Activated CD8-positive, alpha-beta T cell treated with anti-CD3 and anti-CD28 coated beads for 36 hours (primary cell): Measurements from ENCODE around the gene NIFK. TPM values are rescaled to one million over a fixed set of nuclear protein-coding genes. Genes with fewer than 3 reads are reported as not detected.
A peak's percentile ranks its signal among the peaks of the same experiment; 100 is the strongest.

Experiments used
- ATAC-seq: fragments of 200-7000 bp; cut with Tn5 transposase; one replicate; pipeline ENCODE4 v1.10.0; 2021; ENCODE audit warnings: mild to moderate bottlenecking, moderate library complexity
- CTCF ChIA-PET: fragments of 350-600 bp; sonication (Branson Sonifier 250); formaldehyde crosslinking; loops from one replicate; lab custom pipeline; 2021; ENCODE audit warnings: antibody characterized with exemption; lab: Charles Lee
- POLR2A ChIA-PET: fragments of 350-600 bp; sonication (Branson Sonifier 250); formaldehyde crosslinking; loops from one replicate; lab custom pipeline; 2021; ENCODE audit warnings: antibody characterized with exemption; lab: Charles Lee
- DNase-seq: peaks from one replicate; pipeline ENCODE4 v3.0.0-alpha.2; 2020
- H3K27ac Mint-ChIP-seq: one replicate; pipeline ENCODE4 v1.8.0; 2021; ENCODE audit warnings: mild to moderate bottlenecking, mixed read lengths
- H3K27me3 Mint-ChIP-seq: one replicate; pipeline ENCODE4 v1.8.0; 2021; ENCODE audit warnings: mixed read lengths
- H3K36me3 Mint-ChIP-seq: one replicate; pipeline ENCODE4 v1.8.0; 2021; ENCODE audit warnings: low read depth, mixed read lengths
- H3K4me1 Mint-ChIP-seq: one replicate; pipeline ENCODE4 v1.8.0; 2021; ENCODE audit warnings: low read depth, mixed read lengths
- H3K4me3 Mint-ChIP-seq: one replicate; pipeline ENCODE4 v1.8.0; 2021; ENCODE audit warnings: mild to moderate bottlenecking, moderate library complexity, mixed read lengths
- H3K9me3 Mint-ChIP-seq: one replicate; pipeline ENCODE4 v1.8.0; 2021; ENCODE audit warnings: mixed read lengths
- intact Hi-C: fragments of 100-400 bp; cut with micrococcal nuclease; formaldehyde crosslinking; loops from one replicate; pipeline ENCODE4 v1.10.0; 2022
- total RNA-seq, 2 experiments: library from RNA; stranded (reverse); gene quantifications; one replicate each; pipeline ENCODE4 v1.2.3, GENCODE V29; 2021
- TF ChIP-seq, protein P1 (sequence below): fragments of 200-600 bp; IDR thresholded peaks from one replicate; pipeline ENCODE4 v1.8.0; 2022; ENCODE audit warnings: antibody characterized with exemption, mild to moderate bottlenecking

NIFK gene
- total RNA-seq, 2 experiments from 2014 or later, result 115 to 134 TPM

DNA sequence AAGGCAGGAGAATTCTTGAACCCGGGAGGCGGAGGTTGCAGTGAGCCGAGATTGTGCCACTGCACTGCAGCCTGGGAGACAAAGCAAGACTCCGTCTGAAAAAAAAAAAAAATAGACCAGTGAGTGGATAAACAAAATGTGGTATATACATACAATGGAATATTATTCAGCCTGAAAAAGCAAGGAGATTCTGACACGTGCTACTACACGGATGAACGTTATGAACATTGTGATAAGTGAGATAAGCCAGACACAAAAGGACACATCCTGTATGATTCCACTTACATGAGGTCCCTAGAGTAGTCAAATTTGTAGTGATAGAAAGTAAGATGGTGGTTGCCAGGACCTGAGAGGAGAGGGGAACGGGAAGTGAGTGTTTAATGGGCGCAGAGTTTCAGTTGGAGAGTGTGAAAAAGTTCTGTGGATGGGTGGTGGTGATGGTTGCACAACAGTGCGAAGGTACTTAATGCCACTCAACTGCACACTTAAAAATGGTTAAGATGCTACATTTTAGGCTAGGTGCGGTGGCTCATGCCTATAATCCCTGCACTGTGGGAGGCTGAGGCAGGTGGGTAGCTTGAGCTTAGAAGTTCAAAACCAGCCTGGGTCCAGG, 38.3 kb downstream of the NIFK start:
- ATAC-seq (no peak), DNase-seq (no peak)
- no peaks in the 10 kb centered on the region for H3K27me3 Mint-ChIP-seq
- H3K4me3 Mint-ChIP-seq, result no peak overlapping the region
- peak overlapping the region; percentile 93 for H3K27ac Mint-ChIP-seq
- H3K4me1 Mint-ChIP-seq, result peaks cover 42% of the 10 kb centered on the region
- ChIA-PET POLR2A (interaction anchor here (1.1 to 4.6 kb wide), 4 partner anchors 48 to 168 kb away, joined by 3 to 38 read pairs (median 18); partner anchors contain the start of genes CLASP1 and RNU4ATAC), CTCF (interaction anchor here (0.7 to 3.8 kb wide), 4 partner anchors 9 to 296 kb away, joined by 3 to 16 read pairs (median 8); partner anchors contain the start of gene RNU4ATAC)
- no peaks in the 10 kb centered on the region for H3K9me3 Mint-ChIP-seq
- intact Hi-C loops, result loop anchor here (5.0 kb wide), 1 partner anchor 46 kb away; no protein-coding TSS in a partner anchor
- H3K36me3 Mint-ChIP-seq, result peaks cover 2% of the 10 kb centered on the region
- TF ChIP-seq, protein P1, sequence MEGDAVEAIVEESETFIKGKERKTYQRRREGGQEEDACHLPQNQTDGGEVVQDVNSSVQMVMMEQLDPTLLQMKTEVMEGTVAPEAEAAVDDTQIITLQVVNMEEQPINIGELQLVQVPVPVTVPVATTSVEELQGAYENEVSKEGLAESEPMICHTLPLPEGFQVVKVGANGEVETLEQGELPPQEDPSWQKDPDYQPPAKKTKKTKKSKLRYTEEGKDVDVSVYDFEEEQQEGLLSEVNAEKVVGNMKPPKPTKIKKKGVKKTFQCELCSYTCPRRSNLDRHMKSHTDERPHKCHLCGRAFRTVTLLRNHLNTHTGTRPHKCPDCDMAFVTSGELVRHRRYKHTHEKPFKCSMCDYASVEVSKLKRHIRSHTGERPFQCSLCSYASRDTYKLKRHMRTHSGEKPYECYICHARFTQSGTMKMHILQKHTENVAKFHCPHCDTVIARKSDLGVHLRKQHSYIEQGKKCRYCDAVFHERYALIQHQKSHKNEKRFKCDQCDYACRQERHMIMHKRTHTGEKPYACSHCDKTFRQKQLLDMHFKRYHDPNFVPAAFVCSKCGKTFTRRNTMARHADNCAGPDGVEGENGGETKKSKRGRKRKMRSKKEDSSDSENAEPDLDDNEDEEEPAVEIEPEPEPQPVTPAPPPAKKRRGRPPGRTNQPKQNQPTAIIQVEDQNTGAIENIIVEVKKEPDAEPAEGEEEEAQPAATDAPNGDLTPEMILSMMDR, result no peak

DNA sequence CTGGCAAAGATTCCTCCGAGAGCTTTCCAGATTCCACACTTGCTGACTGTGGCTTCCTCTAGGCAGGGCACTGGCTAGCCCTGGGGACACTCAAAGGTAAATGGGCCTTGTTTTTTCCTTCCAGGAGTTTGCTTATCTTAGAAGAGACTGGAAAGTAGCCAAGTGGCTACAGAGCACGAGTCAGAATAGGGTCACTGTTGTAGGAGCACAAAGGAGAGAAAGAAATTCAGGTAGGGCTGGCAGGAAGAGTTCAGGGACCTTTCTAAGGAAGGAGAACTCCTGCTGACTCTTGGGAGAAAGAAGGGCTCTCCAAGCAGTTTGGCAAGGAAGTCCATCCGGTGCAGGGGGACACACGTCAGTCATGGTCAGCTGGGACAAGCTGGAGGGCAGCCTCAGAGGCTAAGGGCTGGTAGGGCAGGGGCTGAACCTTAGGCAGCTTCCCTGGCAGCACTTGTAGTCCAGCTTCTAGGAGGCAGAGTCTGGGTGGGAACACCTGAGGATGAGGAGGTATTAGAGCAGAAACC, 39.5 kb downstream of the NIFK start:
- DNase-seq, result no peak
- ChIA-PET CTCF (no interaction called here), POLR2A (no interaction called here)
- no peak for ATAC-seq
- intact Hi-C loops, result loop anchor here (5.0 kb wide), 1 partner anchor 45 kb away; no protein-coding TSS in a partner anchor
- peaks cover 2% of the 10 kb centered on the region for H3K36me3 Mint-ChIP-seq
- H3K4me1 Mint-ChIP-seq, result peaks cover 38% of the 10 kb centered on the region
- no peaks in the 10 kb centered on the region for H3K9me3 Mint-ChIP-seq
- peak overlapping the region; percentile 60 for H3K27ac Mint-ChIP-seq
- H3K4me3 Mint-ChIP-seq, result no peak overlapping the region
- H3K27me3 Mint-ChIP-seq, result no peaks in the 10 kb centered on the region
- TF ChIP-seq, protein P1, result no peak

DNA sequence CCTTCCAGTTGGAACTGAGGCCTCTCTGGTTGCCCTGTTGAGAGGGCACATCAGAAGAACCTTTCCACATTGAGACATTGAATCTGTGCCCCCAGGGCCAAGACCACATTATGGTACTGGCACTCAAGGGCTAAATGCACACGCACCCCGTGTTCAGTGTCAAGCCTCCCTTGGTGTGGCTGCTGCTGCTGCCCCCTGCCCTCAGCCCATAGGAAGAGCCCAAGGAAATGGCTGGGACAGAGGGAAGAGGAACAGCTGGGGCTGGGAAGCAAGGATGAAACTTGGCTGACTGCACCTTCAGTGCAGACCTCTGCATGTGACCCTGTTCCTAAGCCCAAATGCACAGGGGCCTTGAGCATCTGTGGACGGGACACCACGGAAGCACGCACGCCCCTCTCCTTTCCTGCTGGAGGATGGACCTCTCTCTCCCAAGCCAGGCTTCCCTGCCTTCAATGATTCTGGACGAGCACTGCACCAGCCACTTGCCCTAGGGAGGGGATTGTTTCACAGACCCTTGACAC, 40.2 kb downstream of the NIFK start:
- CTCF ChIA-PET, result no interaction called here
- H3K27ac Mint-ChIP-seq, result no peak overlapping the region

DNA sequence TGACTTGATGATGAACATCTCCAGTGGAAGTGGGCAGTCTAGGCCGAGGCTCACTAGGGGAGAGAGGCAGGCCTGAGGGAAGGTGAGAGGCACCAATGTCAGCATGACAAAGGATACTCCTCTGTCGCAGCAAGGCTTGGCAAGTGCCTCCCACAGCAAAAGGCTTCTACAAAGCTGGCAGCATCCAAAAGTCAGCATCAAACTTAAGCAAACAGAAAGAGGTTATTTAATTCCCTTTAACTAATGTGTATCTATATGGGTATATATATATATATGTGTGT, 41.6 kb downstream of the NIFK start:
- no peaks in the 10 kb centered on the region for H3K27me3 Mint-ChIP-seq
- ATAC-seq (no peak), DNase-seq (no peak)
- peak overlapping the region; percentile 44 for H3K27ac Mint-ChIP-seq
- H3K9me3 Mint-ChIP-seq, result no peaks in the 10 kb centered on the region
- CTCF ChIA-PET, result no interaction called here
- no peak overlapping the region for H3K4me3 Mint-ChIP-seq
- peaks cover 2% of the 10 kb centered on the region for H3K36me3 Mint-ChIP-seq
- intact Hi-C loops, result loop anchor here (5.0 kb wide), 1 partner anchor 43 kb away; no protein-coding TSS in a partner anchor
- H3K4me1 Mint-ChIP-seq, result peaks cover 19% of the 10 kb centered on the region
- TF ChIP-seq, protein P1, result no peak
- POLR2A ChIA-PET, result no interaction called here

More for the DNA sequence above, 40.2 kb downstream of the NIFK start:
- no peak overlapping the region for H3K4me3 Mint-ChIP-seq
- DNase-seq (no peak), ATAC-seq (no peak)
- peaks cover 32% of the 10 kb centered on the region for H3K4me1 Mint-ChIP-seq
- TF ChIP-seq, protein P1, result no peak
- no peaks in the 10 kb centered on the region for H3K9me3 Mint-ChIP-seq
- POLR2A ChIA-PET, result interaction anchor here (1.1 kb wide), 1 partner anchor 47 kb away, joined by 4 read pairs; the partner anchor contains the start of gene CLASP1
- no peaks in the 10 kb centered on the region for H3K27me3 Mint-ChIP-seq
- intact Hi-C loops, result loop anchor here (5.0 kb wide), 1 partner anchor 44 kb away; no protein-coding TSS in a partner anchor
- peaks cover 2% of the 10 kb centered on the region for H3K36me3 Mint-ChIP-seq
